Cortex of kidney (tissue), 1 donor: ENCODE data around the gene FCHSD1.
"Not testable (repeated sequence)": the region's sequence is repeated elsewhere in the genome, so short reads cannot be mapped to it uniquely, and the experiment has no call there.

Experiments
- DNase-seq: peaks from one replicate; lab custom pipeline; 2025; lab: John Stamatoyannopoulos, UW

The FCHSD1 gene

GRCh38 chr5:141615991-141616720, 35.1 kb downstream of the FCHSD1 start:
- DNase-seq = no peak

- no peak for DNase-seq
Measured at GRCh38 chr5:141613344-141613743, 37.9 kb downstream of the FCHSD1 start.

GRCh38 chr5:141611289-141611688, 39.9 kb downstream of the FCHSD1 start:
- no peak for DNase-seq

GRCh38 chr5:141609921-141610320, 41.3 kb downstream of the FCHSD1 start:
- not testable (repeated sequence) for DNase-seq

- DNase-seq = no peak
Measured at GRCh38 chr5:141609044-141609443, 42.2 kb downstream of the FCHSD1 start.

- no peak for DNase-seq
Measured at GRCh38 chr5:141608557-141608956, 42.7 kb downstream of the FCHSD1 start.

- DNase-seq = no peak
Measured at GRCh38 chr5:141608046-141608445, 43.2 kb downstream of the FCHSD1 start.

- no peak for DNase-seq
Measured at GRCh38 chr5:141605523-141606277, 45.5 kb downstream of the FCHSD1 start.

- no peak for DNase-seq
Measured at GRCh38 chr5:141603923-141604717, 47.1 kb downstream of the FCHSD1 start.

GRCh38 chr5:141602606-141603005, 48.6 kb downstream of the FCHSD1 start:
- no peak for DNase-seq

GRCh38 chr5:141598391-141599345, 52.5 kb downstream of the FCHSD1 start:
- no peak for DNase-seq

GRCh38 chr5:141597814-141598213, 53.4 kb downstream of the FCHSD1 start:
- no peak for DNase-seq

- DNase-seq = no peak
Measured at GRCh38 chr5:141597394-141597793, 53.8 kb downstream of the FCHSD1 start.

- no peak for DNase-seq
Measured at GRCh38 chr5:141596867-141597266, 54.4 kb downstream of the FCHSD1 start.

GRCh38 chr5:141590127-141590526, 61.1 kb downstream of the FCHSD1 start:
- no peak for DNase-seq
